Panc1 (cell line): Measurements from ENCODE around the gene PREP. TPM values are rescaled to one million over a fixed set of nuclear protein-coding genes. Genes with fewer than 3 reads are reported as not detected.

ENCODE experiments used
- ATAC-seq: fragments of 200-7000 bp; cut with Tn5 transposase; 2 replicates; pipeline ENCODE4 v1.9.1; 2020; ENCODE audit warnings: mild to moderate bottlenecking, moderate library complexity
- BruUV-seq: library from RNA; stranded (reverse); fragments of 400-500 nt; replicated peaks from 2 replicates; lab custom pipeline; 2021; lab: Mats Ljungman, UMichigan
- CTCF ChIA-PET: fragments of 300-600 bp; sonication (Branson Sonifier 250); formaldehyde crosslinking; loops from one replicate; lab custom pipeline; 2022; ENCODE audit warnings: antibody characterized with exemption; lab: Charles Lee
- POLR2A ChIA-PET: fragments of 300-600 bp; sonication (Branson Sonifier 250); formaldehyde crosslinking; loops from one replicate; lab custom pipeline; 2022; ENCODE audit warnings: antibody characterized with exemption; lab: Charles Lee
- DNase-seq: peaks from one replicate; pipeline ENCODE4 v3.0.0-alpha.2; 2010; ENCODE audit warnings: low read depth, low spot score
- H3K27ac ChIP-seq: 2 replicates; pipeline ENCODE4 v1.5.1; 2011; ENCODE audit warnings: mild to moderate bottlenecking, low read length, inconsistent platforms
- H3K27me3 ChIP-seq: fragments of 200-500 bp; sonication (Bioruptor generic); 2 replicates; pipeline ENCODE4 v1.6.0; 2014; ENCODE audit warnings: low read length, inconsistent platforms; ENCODE audit not compliant: control insufficient read depth, insufficient read depth
- H3K36me3 ChIP-seq: fragments of 200-500 bp; sonication (Bioruptor generic); 2 replicates; pipeline ENCODE4 v1.5.1; 2014; ENCODE audit warnings: inconsistent platforms, mild to moderate bottlenecking, low read length, moderate library complexity; ENCODE audit not compliant: control insufficient read depth, insufficient read depth
- H3K4me1 ChIP-seq: 2 replicates; pipeline ENCODE4 v1.5.1; 2011; ENCODE audit warnings: inconsistent platforms, mild to moderate bottlenecking, low read length, moderate library complexity; ENCODE audit not compliant: control insufficient read depth, insufficient read depth
- H3K4me3 ChIP-seq, 2 experiments: 2 replicates each; pipeline ENCODE4 v1.5.1; 2011 to 2012; ENCODE audit warnings: low read depth in 2 of 2, low read length in 2 of 2, mild to moderate bottlenecking in 2 of 2, inconsistent platforms in 1 of 2, moderate library complexity in 1 of 2
- H3K9me3 ChIP-seq: fragments of 200-500 bp; sonication (Bioruptor generic); 2 replicates; pipeline ENCODE4 v1.5.1; 2014; ENCODE audit warnings: low read depth, mild to moderate bottlenecking, inconsistent platforms, low read length, moderate library complexity; ENCODE audit not compliant: control insufficient read depth, insufficient read depth
- POLR2AphosphoS5 ChIP-seq: IDR thresholded peaks from 2 replicates; pipeline ENCODE4 v1.6.1; 2012; ENCODE audit warnings: mild to moderate bottlenecking, low read depth, low read length, moderate library complexity
- SIN3A ChIP-seq: IDR thresholded peaks from 2 replicates; pipeline ENCODE4 v1.6.1; 2012; ENCODE audit warnings: low read depth, mild to moderate bottlenecking, low read length, moderate library complexity, borderline replicate concordance; ENCODE audit not compliant: insufficient read depth
- TCF7L2 ChIP-seq: IDR thresholded peaks from 2 replicates; pipeline ENCODE4 v1.6.1; 2011; ENCODE audit warnings: mild to moderate bottlenecking, low read depth, low read length, inconsistent platforms
- in situ Hi-C: cut with HindIII; loops from 2 replicates; pipeline ENCODE4 v1.10.0; 2016; ENCODE audit warnings: low sequenced_read_pairs, low pct_unique_long_range_greater_than_20kb
- intact Hi-C: fragments of 100-400 bp; cut with micrococcal nuclease; formaldehyde crosslinking; loops from one replicate; pipeline ENCODE4 v1.10.0; 2022; ENCODE audit not compliant: unreplicated experiment
- total RNA-seq: library from RNA; stranded (reverse); gene quantifications from one replicate; pipeline ENCODE4 v1.2.1, GENCODE V29; 2021; ENCODE audit not compliant: unreplicated experiment
- TF ChIP-seq, protein P1 (sequence below), 2 experiments: IDR thresholded peaks; 2 replicates each; pipeline ENCODE4 v1.6.1; 2011 to 2012; ENCODE audit warnings: low read depth in 2 of 2, control low read depth in 1 of 2, low read length in 1 of 2, mild to moderate bottlenecking in 1 of 2, moderate library complexity in 1 of 2; ENCODE audit not compliant: insufficient read depth in 1 of 2
- TF ChIP-seq, protein P2 (sequence below): fragments of 450-650 bp; IDR thresholded peaks from 2 replicates; pipeline ENCODE4 v1.5.1; 2017; ENCODE audit warnings: mild to moderate bottlenecking

PREP gene
- total RNA-seq, 1 experiment from 2014 or later, result 50.4 TPM

DNA sequence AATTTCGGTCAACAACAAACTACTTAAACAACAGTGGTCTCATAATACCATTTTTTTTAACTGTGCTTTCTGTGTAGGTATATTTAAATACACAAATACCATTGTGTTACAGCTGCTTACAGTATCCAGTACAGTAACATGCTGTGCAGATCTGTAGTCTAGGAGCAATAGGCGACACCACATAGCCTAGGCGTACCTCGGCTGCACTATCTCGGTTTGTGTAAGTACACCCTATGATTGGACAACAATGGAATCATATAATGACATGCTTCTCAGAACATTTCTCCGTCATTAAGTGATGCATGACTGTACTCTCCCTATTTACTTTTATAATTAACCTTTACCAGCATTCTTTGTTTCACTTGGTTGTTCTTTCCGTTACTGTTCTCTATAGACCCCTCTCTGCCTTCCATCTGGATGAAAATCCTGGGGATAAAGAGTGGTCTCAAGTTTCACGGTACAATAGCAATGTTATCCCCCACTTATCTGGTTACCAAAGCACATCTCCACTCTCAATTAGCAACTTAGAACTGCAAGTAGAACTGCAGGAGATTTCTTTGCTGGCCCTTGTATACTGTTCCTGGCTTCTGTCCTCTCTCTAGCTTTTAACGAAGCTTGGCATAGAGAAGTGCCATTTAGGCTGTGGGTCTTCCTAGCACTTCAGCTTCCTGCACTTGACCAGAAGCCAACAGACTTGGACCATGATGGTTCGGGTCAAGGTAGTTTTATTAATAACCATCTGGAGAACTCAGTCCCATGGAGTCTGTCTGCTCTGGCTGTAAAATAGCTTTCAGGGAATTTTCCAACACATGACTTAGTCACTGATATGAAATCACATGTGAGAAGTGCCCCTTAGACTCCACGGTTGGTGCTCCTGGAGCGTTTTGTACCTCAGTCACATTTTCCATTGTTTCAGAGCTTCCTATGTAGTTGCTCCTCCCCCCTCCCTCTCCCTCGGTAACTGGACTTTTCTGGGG, 142.7 kb downstream of the PREP start:
- no TSS peak for BruUV-seq
- H3K27ac ChIP-seq, result no peak overlapping the region
- intact Hi-C loops, result no loop called here
- ChIA-PET POLR2A (no interaction called here), CTCF (interaction anchor here (0.6 kb wide), 1 partner anchor 727 kb away, joined by 3 read pairs; no protein-coding TSS in a partner anchor)
- no peak overlapping the region for H3K4me3 ChIP-seq
- H3K9me3 ChIP-seq, result no peaks in the 10 kb centered on the region
- H3K4me1 ChIP-seq, result no peaks in the 10 kb centered on the region
- H3K27me3 ChIP-seq, result no peaks in the 10 kb centered on the region
- in situ Hi-C loops, result no loop called here
- no peak for TF ChIP-seq SIN3A
- TF ChIP-seq POLR2AphosphoS5, result no peak
- TF ChIP-seq, protein P1, sequence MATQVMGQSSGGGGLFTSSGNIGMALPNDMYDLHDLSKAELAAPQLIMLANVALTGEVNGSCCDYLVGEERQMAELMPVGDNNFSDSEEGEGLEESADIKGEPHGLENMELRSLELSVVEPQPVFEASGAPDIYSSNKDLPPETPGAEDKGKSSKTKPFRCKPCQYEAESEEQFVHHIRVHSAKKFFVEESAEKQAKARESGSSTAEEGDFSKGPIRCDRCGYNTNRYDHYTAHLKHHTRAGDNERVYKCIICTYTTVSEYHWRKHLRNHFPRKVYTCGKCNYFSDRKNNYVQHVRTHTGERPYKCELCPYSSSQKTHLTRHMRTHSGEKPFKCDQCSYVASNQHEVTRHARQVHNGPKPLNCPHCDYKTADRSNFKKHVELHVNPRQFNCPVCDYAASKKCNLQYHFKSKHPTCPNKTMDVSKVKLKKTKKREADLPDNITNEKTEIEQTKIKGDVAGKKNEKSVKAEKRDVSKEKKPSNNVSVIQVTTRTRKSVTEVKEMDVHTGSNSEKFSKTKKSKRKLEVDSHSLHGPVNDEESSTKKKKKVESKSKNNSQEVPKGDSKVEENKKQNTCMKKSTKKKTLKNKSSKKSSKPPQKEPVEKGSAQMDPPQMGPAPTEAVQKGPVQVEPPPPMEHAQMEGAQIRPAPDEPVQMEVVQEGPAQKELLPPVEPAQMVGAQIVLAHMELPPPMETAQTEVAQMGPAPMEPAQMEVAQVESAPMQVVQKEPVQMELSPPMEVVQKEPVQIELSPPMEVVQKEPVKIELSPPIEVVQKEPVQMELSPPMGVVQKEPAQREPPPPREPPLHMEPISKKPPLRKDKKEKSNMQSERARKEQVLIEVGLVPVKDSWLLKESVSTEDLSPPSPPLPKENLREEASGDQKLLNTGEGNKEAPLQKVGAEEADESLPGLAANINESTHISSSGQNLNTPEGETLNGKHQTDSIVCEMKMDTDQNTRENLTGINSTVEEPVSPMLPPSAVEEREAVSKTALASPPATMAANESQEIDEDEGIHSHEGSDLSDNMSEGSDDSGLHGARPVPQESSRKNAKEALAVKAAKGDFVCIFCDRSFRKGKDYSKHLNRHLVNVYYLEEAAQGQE (IDR thresholded peaks at IDR 0.05; ENCODE audit: insufficient read depth in 1 of 2, low read depth in 2 of 2, low read length in 1 of 2), result no peak
- no peak for TF ChIP-seq TCF7L2
- TF ChIP-seq, protein P2, sequence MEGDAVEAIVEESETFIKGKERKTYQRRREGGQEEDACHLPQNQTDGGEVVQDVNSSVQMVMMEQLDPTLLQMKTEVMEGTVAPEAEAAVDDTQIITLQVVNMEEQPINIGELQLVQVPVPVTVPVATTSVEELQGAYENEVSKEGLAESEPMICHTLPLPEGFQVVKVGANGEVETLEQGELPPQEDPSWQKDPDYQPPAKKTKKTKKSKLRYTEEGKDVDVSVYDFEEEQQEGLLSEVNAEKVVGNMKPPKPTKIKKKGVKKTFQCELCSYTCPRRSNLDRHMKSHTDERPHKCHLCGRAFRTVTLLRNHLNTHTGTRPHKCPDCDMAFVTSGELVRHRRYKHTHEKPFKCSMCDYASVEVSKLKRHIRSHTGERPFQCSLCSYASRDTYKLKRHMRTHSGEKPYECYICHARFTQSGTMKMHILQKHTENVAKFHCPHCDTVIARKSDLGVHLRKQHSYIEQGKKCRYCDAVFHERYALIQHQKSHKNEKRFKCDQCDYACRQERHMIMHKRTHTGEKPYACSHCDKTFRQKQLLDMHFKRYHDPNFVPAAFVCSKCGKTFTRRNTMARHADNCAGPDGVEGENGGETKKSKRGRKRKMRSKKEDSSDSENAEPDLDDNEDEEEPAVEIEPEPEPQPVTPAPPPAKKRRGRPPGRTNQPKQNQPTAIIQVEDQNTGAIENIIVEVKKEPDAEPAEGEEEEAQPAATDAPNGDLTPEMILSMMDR, result no peak
- no peak for ATAC-seq
- H3K36me3 ChIP-seq, result no peaks in the 10 kb centered on the region
- no peak for DNase-seq

DNA sequence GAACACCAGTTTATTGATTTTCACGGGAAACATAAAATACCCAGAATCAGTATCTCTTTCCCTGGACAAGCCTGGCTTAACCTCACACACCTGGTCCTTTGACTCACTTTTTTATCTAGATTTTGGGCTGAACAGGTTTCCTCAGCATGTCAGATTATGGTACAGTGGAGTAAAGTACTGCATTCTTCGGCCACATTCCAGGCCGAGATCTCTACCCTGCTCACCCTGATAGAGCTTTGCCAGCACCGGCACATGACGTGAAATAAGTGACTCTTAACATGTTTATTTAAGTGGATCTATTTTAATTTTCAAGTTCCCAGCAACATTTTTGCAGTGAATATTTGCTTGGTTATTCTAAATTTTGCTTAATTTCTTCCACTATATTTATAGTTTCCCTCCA, 144.1 kb downstream of the PREP start:
- intact Hi-C loops, result no loop called here
- ChIA-PET POLR2A (no interaction called here), CTCF (no interaction called here)
- no peak for ATAC-seq
- H3K36me3 ChIP-seq, result no peaks in the 10 kb centered on the region
- H3K4me3 ChIP-seq, result no peak overlapping the region
- TF ChIP-seq POLR2AphosphoS5 (no peak), SIN3A (no peak), TCF7L2 (no peak)
- TF ChIP-seq, protein P1 (IDR thresholded peaks at IDR 0.05; ENCODE audit: insufficient read depth in 1 of 2, low read depth in 2 of 2, low read length in 1 of 2), result no peak
- TF ChIP-seq, protein P2, result no peak
- no peak overlapping the region for H3K27ac ChIP-seq
- H3K9me3 ChIP-seq, result no peaks in the 10 kb centered on the region
- H3K27me3 ChIP-seq, result no peaks in the 10 kb centered on the region
- no peak for DNase-seq
- no TSS peak for BruUV-seq
- in situ Hi-C loops, result no loop called here
- H3K4me1 ChIP-seq, result no peaks in the 10 kb centered on the region
